ENCODE results near the gene SLC35F4. TPM values are rescaled to one million over a fixed set of nuclear protein-coding genes. Genes with fewer than 3 reads are reported as not detected.

The SLC35F4 gene
- total RNA-seq, 1 experiment from 2014 or later, result not detected

- H4K5ac ChIP-seq (ENCODE audit: insufficient read length, low read depth, low read length), result no peak overlapping the region
- no peak for DNase-seq
- TF ChIP-seq CTCF (conservative IDR thresholded peaks at IDR 0.05), result no peak
- H3K18ac ChIP-seq (ENCODE audit: insufficient read length, low read depth, low read length), result no peak overlapping the region
- no peak overlapping the region for H2AK5ac ChIP-seq (ENCODE audit: insufficient read length, low read length)
- H2BK12ac ChIP-seq (ENCODE audit: insufficient read length, low read depth, low read length), result no peak overlapping the region
- no peak overlapping the region for H2BK5ac ChIP-seq (ENCODE audit: insufficient read length, low read length)
- no peak overlapping the region for H3K23ac ChIP-seq (ENCODE audit: insufficient read length, low read depth, low read length)
- H3K4me1 ChIP-seq (ENCODE audit: insufficient read depth, low read length), result peaks cover 4% of the 10 kb centered on the region
- H4K20me1 ChIP-seq (ENCODE audit: control insufficient read depth, insufficient read depth, insufficient read length), result no peaks in the 10 kb centered on the region
- WGBS (ENCODE audit: extremely low coverage, insufficient read length, low lambda C conversion rate), result no CpG with 5 or more reads among the region's 4 CpGs
- H3K56ac ChIP-seq (ENCODE audit: insufficient read length, low read depth, low read length), result no peak overlapping the region
- peaks cover 0 to 7% of the 10 kb centered on the region in 2 experiments; a peak in 2 of 5 replicates for H3K9me3 Mint-ChIP-seq
- no peaks in the 10 kb centered on the region for H3K27me3 Mint-ChIP-seq (ENCODE audit: low read depth)
- no peak overlapping the region for H3K4ac ChIP-seq (ENCODE audit: low read depth, low read length)
- no peak overlapping the region for H4K8ac ChIP-seq (replicated peaks; ENCODE audit: insufficient read length, low read depth, low read length)
- no peak overlapping the region for H2BK120ac ChIP-seq (ENCODE audit: low read depth, low read length, poor library complexity, severe bottlenecking)
- H2BK15ac ChIP-seq (ENCODE audit: low read depth, low read length), result no peak overlapping the region
- H2AFZ ChIP-seq (ENCODE audit: low read length), result no peak overlapping the region
- no peaks in the 10 kb centered on the region for H3K27me3 ChIP-seq (ENCODE audit: insufficient read depth, low read length)
- H3K9me3 ChIP-seq (ENCODE audit: control insufficient read depth, low read depth, low read length), result no peaks in the 10 kb centered on the region
- H3K36me3 Mint-ChIP-seq (ENCODE audit: insufficient read depth in 1 of 3, low read depth in 3 of 3), result peaks cover 0 to 4% (median 0%) of the 10 kb centered on the region in 3 experiments; a peak in 1 of 7 replicates
- H4K91ac ChIP-seq (ENCODE audit: insufficient read length, low read depth, low read length), result no peak overlapping the region
- H3K4me2 ChIP-seq (ENCODE audit: insufficient read depth, insufficient read length, low read length), result no peak overlapping the region
- H3K4me1 Mint-ChIP-seq, result peaks cover 14 to 16% of the 10 kb centered on the region in 2 experiments
- no peaks in the 10 kb centered on the region for H3K79me1 ChIP-seq (ENCODE audit: insufficient read depth, low read depth, low read length, poor library complexity, severe bottlenecking)
- no peaks in the 10 kb centered on the region for H3K23me2 ChIP-seq (ENCODE audit: insufficient read length, low read depth, low read length, poor library complexity, severe bottlenecking)
- no peak overlapping the region for H3K14ac ChIP-seq (ENCODE audit: insufficient read depth, low read length)
- no peaks in the 10 kb centered on the region for H3K79me2 ChIP-seq (ENCODE audit: insufficient read depth, low read length)
- no peak overlapping the region for H3K27ac Mint-ChIP-seq
- no peak overlapping the region for H3K9ac ChIP-seq (ENCODE audit: extremely low read depth, insufficient read length, low read length)
- no peak overlapping the region for H3T11ph ChIP-seq (ENCODE audit: low read length)
- no peak overlapping the region for H3K4me3 Mint-ChIP-seq
- H3K27ac ChIP-seq (ENCODE audit: insufficient read length, low read depth, low read length), result no peak overlapping the region
- no peak overlapping the region for H2BK20ac ChIP-seq (ENCODE audit: low read depth, low read length, poor library complexity, severe bottlenecking)
Observed at GRCh38 chr14:57736391-57736790, 129.5 kb downstream of the SLC35F4 start.
